GM12878 (cell line): Measurements from ENCODE around the gene ABT1. TPM values are rescaled to one million over a fixed set of nuclear protein-coding genes. Genes with fewer than 3 reads are reported as not detected.

Experiments used
- BRCA1 ChIP-seq: IDR thresholded peaks from 2 replicates; pipeline ENCODE4 v1.6.1; 2011; ENCODE audit warnings: low read depth, low read length, improper control_type of control experiment
- CHD2 ChIP-seq: IDR thresholded peaks from 2 replicates; pipeline ENCODE4 v1.6.1; 2011; ENCODE audit warnings: low read depth, low read length, improper control_type of control experiment, borderline replicate concordance
- CREB1 ChIP-seq: IDR thresholded peaks from 2 replicates; pipeline ENCODE4 v1.6.1; 2012; ENCODE audit warnings: low read depth, mild to moderate bottlenecking, inconsistent platforms
- FOXK2 ChIP-seq: fragments of 450-650 bp; IDR thresholded peaks from 2 replicates; pipeline ENCODE4 v1.6.1; 2017; ENCODE audit warnings: mild to moderate bottlenecking, moderate library complexity
- IRF3 ChIP-seq: fragments of 450-650 bp; IDR thresholded peaks from 2 replicates; pipeline ENCODE4 v1.6.1; 2014; ENCODE audit warnings: mild to moderate bottlenecking
- IRF5 ChIP-seq: fragments of 450-650 bp; IDR thresholded peaks from 2 replicates; pipeline ENCODE4 v1.6.1; 2017; ENCODE audit warnings: borderline replicate concordance
- JUND ChIP-seq: IDR thresholded peaks from 2 replicates; pipeline ENCODE4 v1.6.1; 2012; ENCODE audit warnings: low read depth, mild to moderate bottlenecking, low read length, improper control_type of control experiment, moderate library complexity
- MYC ChIP-seq: IDR thresholded peaks from 2 replicates; pipeline ENCODE4 v1.6.1; 2011; ENCODE audit warnings: mild to moderate bottlenecking, low read length, moderate library complexity, inconsistent platforms; ENCODE audit not compliant: insufficient read depth, insufficient replicate concordance, insufficient read length, severe bottlenecking
- POLR2A ChIP-seq: IDR thresholded peaks from 2 replicates; pipeline ENCODE4 v1.6.1; 2011; ENCODE audit warnings: low read depth, mild to moderate bottlenecking, low read length
- POLR2AphosphoS2 ChIP-seq: IDR thresholded peaks from 2 replicates; pipeline ENCODE4 v1.6.1; 2011; ENCODE audit warnings: low read depth, mild to moderate bottlenecking, low read length, improper control_type of control experiment, moderate library complexity
- RAD51 ChIP-seq: fragments of 450-650 bp; IDR thresholded peaks from 2 replicates; pipeline ENCODE4 v1.6.1; 2016; ENCODE audit warnings: moderate library complexity, mild to moderate bottlenecking, inconsistent platforms
- RCOR1 ChIP-seq: conservative IDR thresholded peaks from 2 replicates; pipeline ENCODE4 v1.6.1; 2012; ENCODE audit warnings: low read depth, low read length, improper control_type of control experiment
- TCF7 ChIP-seq: IDR thresholded peaks from 2 replicates; pipeline ENCODE4 v1.6.1; 2014; ENCODE audit warnings: antibody characterized with exemption, borderline replicate concordance
- USF1 ChIP-seq: IDR thresholded peaks from 2 replicates; pipeline ENCODE4 v1.6.1; 2011; ENCODE audit warnings: borderline replicate concordance, low read depth, mild to moderate bottlenecking, moderate library complexity, mixed read lengths, low read length; ENCODE audit not compliant: insufficient read depth; ENCODE audit errors: extremely low read length
- ZNF24 ChIP-seq: fragments of 450-650 bp; IDR thresholded peaks from 2 replicates; pipeline ENCODE4 v1.6.1; 2017; ENCODE audit warnings: antibody characterized with exemption, mild to moderate bottlenecking
- ZNF274 ChIP-seq: IDR thresholded peaks from one replicate; pipeline ENCODE4 v1.8.0; 2011; ENCODE audit not compliant: insufficient read length, insufficient read depth
- polyA plus RNA-seq, 11 experiments: library from polyadenylated mRNA; depleted of rRNA in 4 of 11; unstranded in 6 of 11; stranded (reverse) in 5 of 11; fragments of >200 nt; fragmentation: Nextera tagmentation in 4 of 11; fragmentation: Illumina TruSeq in 1 of 11; extraction: Ambion mirVana in 4 of 11; extraction: Trizol in 1 of 11; gene quantifications; 1 replicate in 1 of 11; 2 replicates in 10 of 11; pipeline versions ENCODE4 v1.2.1 to v1.2.3, GENCODE V29; 2011 to 2016; ENCODE audit warnings: inconsistent platforms in 2 of 11, missing spikeins in 2 of 11, low read depth in 1 of 11
- total RNA-seq, 4 experiments: library from RNA; depleted of rRNA in 3 of 4; stranded (reverse); fragments of >200 nt in 3 of 4; fragmentation: Illumina TruSeq in 1 of 4; extraction: Trizol in 1 of 4; gene quantifications; 2 replicates each; pipeline versions ENCODE4 v1.2.1 to v1.2.3, GENCODE V29; 2013 to 2021
- TF ChIP-seq, protein P1 (sequence below): fragments of 450-650 bp; IDR thresholded peaks from 2 replicates; pipeline ENCODE4 v1.6.1; 2017; ENCODE audit warnings: mild to moderate bottlenecking, moderate library complexity
- TF ChIP-seq, protein P2 (sequence below): fragments of 450-650 bp; IDR thresholded peaks from 2 replicates; pipeline ENCODE4 v1.6.1; 2017; ENCODE audit warnings: mild to moderate bottlenecking, moderate library complexity

Gene ABT1
- total and polyA plus RNA-seq, 10 of the 15 experiments (the other 5 are each of a cell fraction or from before 2014, with no cell fraction given): 8.4 to 43.5 (median 28.2) TPM

DNA sequence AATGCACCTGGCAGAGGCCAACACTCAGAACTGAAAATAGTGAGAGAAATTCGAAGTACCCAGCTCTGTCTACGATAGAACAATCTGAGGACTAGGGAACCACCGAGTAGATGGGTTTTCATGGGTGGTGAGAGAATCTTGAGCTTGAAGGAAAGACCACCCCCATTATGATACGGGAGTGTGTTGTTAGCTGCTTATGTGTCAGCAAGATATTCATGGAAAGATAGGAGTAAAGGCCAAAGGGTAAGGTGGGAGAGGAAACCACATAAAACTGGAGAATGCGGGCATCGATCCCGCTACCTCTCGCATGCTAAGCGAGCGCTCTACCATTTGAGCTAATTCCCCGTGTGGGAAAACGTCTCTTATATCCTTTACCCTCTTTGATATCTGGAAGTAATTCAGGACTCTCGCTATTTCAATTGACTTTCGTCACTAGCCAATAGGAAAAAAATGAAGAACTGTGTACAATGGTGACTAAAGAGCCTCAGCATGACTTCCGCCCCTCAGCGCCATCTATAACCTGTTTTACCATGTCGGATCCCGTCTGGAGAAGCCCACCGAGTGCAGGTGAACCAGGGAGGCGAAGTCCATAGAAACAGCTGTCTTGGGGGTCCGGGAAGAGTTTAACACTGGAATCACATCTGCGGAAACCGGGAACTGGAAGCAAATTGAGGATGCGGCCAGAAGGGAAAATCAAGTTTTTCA, 25.0 kb upstream of the ABT1 start (continued):
- no peak for TF ChIP-seq IRF3
- TF ChIP-seq IRF5: no peak
- TF ChIP-seq CREB1: no peak
- no peak for TF ChIP-seq POLR2AphosphoS2
- no peak for TF ChIP-seq USF1
- TF ChIP-seq ZNF274: no peak
- TF ChIP-seq POLR2A: 0 out of 2 replicates have a peak, but pooled peaks have one; percentile 19
- peak; percentile 99 for TF ChIP-seq ZNF24
- peak; percentile 35; the same call in 1 of the 2 replicates for TF ChIP-seq TCF7
- no peak for TF ChIP-seq RAD51
- TF ChIP-seq, protein P1, sequence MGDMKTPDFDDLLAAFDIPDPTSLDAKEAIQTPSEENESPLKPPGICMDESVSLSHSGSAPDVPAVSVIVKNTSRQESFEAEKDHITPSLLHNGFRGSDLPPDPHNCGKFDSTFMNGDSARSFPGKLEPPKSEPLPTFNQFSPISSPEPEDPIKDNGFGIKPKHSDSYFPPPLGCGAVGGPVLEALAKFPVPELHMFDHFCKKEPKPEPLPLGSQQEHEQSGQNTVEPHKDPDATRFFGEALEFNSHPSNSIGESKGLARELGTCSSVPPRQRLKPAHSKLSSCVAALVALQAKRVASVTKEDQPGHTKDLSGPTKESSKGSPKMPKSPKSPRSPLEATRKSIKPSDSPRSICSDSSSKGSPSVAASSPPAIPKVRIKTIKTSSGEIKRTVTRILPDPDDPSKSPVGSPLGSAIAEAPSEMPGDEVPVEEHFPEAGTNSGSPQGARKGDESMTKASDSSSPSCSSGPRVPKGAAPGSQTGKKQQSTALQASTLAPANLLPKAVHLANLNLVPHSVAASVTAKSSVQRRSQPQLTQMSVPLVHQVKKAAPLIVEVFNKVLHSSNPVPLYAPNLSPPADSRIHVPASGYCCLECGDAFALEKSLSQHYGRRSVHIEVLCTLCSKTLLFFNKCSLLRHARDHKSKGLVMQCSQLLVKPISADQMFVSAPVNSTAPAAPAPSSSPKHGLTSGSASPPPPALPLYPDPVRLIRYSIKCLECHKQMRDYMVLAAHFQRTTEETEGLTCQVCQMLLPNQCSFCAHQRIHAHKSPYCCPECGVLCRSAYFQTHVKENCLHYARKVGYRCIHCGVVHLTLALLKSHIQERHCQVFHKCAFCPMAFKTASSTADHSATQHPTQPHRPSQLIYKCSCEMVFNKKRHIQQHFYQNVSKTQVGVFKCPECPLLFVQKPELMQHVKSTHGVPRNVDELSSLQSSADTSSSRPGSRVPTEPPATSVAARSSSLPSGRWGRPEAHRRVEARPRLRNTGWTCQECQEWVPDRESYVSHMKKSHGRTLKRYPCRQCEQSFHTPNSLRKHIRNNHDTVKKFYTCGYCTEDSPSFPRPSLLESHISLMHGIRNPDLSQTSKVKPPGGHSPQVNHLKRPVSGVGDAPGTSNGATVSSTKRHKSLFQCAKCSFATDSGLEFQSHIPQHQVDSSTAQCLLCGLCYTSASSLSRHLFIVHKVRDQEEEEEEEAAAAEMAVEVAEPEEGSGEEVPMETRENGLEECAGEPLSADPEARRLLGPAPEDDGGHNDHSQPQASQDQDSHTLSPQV: no peak
- TF ChIP-seq CHD2: no peak
- no peak for TF ChIP-seq RCOR1
- TF ChIP-seq, protein P2, sequence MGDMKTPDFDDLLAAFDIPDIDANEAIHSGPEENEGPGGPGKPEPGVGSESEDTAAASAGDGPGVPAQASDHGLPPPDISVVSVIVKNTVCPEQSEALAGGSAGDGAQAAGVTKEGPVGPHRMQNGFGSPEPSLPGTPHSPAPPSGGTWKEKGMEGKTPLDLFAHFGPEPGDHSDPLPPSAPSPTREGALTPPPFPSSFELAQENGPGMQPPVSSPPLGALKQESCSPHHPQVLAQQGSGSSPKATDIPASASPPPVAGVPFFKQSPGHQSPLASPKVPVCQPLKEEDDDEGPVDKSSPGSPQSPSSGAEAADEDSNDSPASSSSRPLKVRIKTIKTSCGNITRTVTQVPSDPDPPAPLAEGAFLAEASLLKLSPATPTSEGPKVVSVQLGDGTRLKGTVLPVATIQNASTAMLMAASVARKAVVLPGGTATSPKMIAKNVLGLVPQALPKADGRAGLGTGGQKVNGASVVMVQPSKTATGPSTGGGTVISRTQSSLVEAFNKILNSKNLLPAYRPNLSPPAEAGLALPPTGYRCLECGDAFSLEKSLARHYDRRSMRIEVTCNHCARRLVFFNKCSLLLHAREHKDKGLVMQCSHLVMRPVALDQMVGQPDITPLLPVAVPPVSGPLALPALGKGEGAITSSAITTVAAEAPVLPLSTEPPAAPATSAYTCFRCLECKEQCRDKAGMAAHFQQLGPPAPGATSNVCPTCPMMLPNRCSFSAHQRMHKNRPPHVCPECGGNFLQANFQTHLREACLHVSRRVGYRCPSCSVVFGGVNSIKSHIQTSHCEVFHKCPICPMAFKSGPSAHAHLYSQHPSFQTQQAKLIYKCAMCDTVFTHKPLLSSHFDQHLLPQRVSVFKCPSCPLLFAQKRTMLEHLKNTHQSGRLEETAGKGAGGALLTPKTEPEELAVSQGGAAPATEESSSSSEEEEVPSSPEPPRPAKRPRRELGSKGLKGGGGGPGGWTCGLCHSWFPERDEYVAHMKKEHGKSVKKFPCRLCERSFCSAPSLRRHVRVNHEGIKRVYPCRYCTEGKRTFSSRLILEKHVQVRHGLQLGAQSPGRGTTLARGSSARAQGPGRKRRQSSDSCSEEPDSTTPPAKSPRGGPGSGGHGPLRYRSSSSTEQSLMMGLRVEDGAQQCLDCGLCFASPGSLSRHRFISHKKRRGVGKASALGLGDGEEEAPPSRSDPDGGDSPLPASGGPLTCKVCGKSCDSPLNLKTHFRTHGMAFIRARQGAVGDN: no peak
- no peak for TF ChIP-seq MYC
- no peak for TF ChIP-seq JUND
- TF ChIP-seq BRCA1: no peak
- TF ChIP-seq FOXK2: 0 out of 2 replicates have a peak, but pooled peaks have one; percentile 16
